Measurements from ENCODE around the gene ADAMTSL1.

GRCh38 chr9:18516514-18516913 is 42.6 kb downstream of the ADAMTSL1 start:
- TF ChIP-seq CTCF (IDR thresholded peaks at IDR 0.05; ENCODE audit: low read depth, low read length) (no peak), EZH2phosphoT487 (IDR thresholded peaks at IDR 0.05; ENCODE audit: low read depth) (no peak)

All from OCI-LY3 (cell line).